ENCODE data around the gene RAPGEF1.
A peak's percentile ranks its signal among the peaks of the same experiment; 100 is the strongest.

Gene RAPGEF1

DNA sequence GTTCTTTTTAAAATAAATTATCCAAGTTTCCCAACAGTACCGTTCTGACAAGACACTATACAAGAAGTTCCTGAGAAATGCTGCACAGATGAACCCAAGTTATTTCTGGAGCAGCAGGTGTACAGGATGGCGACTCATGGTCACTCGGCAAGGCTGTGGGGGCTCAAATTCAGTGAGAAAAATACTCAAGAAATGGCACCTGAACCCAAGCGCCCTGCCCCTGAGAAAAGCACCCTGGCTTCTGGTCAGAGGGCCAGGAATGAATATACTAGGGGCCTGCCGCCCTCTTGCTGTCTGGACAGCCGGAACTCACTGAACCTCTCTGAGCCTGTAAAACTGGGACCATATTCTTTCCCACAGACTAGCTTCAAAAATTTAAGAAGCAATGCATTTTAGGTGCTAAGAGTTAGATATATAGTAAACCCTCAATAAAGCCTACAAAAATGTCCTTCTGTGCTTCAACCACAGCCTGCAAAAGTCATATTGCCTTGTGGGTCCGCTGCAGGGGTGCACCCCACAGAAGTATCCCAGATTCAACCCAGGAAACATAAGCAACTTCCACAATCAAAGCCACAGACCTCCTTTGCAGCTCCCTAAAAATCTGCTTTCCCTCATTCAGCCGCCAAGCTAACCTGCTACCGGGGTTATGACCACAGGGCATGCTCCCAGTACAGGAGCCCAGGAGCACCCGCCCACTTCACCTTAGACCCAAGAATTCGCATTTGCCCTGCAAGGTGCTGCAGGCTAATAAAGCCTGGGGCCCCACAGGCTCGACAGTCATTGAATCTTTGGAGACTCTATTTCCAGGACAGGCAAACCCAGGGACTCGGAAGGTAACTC is 1.4 kb downstream of the RAPGEF1 start:
- no peak for TF ChIP-seq SIN3A (IDR thresholded peaks at IDR 0.05; ENCODE audit: borderline replicate concordance, insufficient read depth, low read length)
- TF ChIP-seq, protein P1, sequence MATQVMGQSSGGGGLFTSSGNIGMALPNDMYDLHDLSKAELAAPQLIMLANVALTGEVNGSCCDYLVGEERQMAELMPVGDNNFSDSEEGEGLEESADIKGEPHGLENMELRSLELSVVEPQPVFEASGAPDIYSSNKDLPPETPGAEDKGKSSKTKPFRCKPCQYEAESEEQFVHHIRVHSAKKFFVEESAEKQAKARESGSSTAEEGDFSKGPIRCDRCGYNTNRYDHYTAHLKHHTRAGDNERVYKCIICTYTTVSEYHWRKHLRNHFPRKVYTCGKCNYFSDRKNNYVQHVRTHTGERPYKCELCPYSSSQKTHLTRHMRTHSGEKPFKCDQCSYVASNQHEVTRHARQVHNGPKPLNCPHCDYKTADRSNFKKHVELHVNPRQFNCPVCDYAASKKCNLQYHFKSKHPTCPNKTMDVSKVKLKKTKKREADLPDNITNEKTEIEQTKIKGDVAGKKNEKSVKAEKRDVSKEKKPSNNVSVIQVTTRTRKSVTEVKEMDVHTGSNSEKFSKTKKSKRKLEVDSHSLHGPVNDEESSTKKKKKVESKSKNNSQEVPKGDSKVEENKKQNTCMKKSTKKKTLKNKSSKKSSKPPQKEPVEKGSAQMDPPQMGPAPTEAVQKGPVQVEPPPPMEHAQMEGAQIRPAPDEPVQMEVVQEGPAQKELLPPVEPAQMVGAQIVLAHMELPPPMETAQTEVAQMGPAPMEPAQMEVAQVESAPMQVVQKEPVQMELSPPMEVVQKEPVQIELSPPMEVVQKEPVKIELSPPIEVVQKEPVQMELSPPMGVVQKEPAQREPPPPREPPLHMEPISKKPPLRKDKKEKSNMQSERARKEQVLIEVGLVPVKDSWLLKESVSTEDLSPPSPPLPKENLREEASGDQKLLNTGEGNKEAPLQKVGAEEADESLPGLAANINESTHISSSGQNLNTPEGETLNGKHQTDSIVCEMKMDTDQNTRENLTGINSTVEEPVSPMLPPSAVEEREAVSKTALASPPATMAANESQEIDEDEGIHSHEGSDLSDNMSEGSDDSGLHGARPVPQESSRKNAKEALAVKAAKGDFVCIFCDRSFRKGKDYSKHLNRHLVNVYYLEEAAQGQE (IDR thresholded peaks at IDR 0.05; ENCODE audit: insufficient read depth in 1 of 2, low read depth in 2 of 2, low read length in 2 of 2): no peak
- no peak for TF ChIP-seq TAF1 (IDR thresholded peaks at IDR 0.05; ENCODE audit: borderline replicate concordance, insufficient read depth, low read length)
- TF ChIP-seq FOXP2 (optimal IDR thresholded peaks at IDR 0.05; ENCODE audit: borderline replicate concordance, extremely low read depth, extremely low read length, insufficient read depth): no peak
- no peak for TF ChIP-seq POLR2AphosphoS5 (IDR thresholded peaks at IDR 0.05; ENCODE audit: low read depth, low read length)

DNA sequence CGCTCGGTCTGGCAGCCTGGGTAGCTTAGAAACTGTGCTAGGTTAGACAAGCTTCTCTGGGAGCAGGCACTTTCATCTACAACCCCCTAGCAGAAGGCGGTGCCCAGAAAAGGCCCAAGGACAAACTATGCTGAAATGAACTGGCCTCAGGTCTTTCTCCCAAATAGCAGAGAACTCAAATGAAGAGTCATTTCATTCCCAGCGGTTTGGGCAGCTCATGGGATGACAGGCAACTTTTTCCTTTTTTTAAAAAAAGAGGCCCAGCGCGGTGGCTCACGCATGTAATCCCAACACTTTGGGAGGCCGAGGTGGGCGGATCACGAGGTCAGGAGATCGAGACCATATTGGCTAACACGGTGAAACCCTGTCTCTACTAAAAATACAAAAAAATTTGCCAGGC is 2.5 kb downstream of the RAPGEF1 start:
- TF ChIP-seq TAF1 (IDR thresholded peaks at IDR 0.05; ENCODE audit: borderline replicate concordance, insufficient read depth, low read length) (no peak), FOXP2 (optimal IDR thresholded peaks at IDR 0.05; ENCODE audit: borderline replicate concordance, extremely low read depth, extremely low read length, insufficient read depth) (no peak), POLR2AphosphoS5 (IDR thresholded peaks at IDR 0.05; ENCODE audit: low read depth, low read length) (no peak), SIN3A (IDR thresholded peaks at IDR 0.05; ENCODE audit: borderline replicate concordance, insufficient read depth, low read length) (no peak)
- TF ChIP-seq, protein P1 (IDR thresholded peaks at IDR 0.05; ENCODE audit: insufficient read depth in 1 of 2, low read depth in 2 of 2, low read length in 2 of 2): no peak

DNA sequence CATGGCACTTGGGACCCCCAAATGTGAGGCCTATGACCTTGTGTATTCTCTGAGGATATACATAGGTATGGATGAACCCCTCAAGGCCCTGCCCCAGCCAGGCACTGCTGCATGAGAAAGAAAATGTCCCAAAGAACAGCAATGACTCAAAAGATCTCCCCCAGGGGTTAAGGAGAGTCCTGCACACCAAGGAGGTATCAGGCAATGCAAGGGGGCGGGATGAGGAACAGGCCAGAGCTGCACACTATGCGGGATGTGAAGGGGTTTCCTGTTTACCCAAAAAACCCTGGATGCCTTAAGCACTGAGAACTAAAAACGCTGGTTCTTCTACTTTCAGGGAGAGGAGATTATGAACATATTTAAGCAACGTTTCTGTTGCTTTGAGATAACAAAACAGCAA is 3.4 kb downstream of the RAPGEF1 start:
- no peak for TF ChIP-seq POLR2AphosphoS5 (IDR thresholded peaks at IDR 0.05; ENCODE audit: low read depth, low read length)
- no peak for TF ChIP-seq SIN3A (IDR thresholded peaks at IDR 0.05; ENCODE audit: borderline replicate concordance, insufficient read depth, low read length)
- TF ChIP-seq FOXP2 (optimal IDR thresholded peaks at IDR 0.05; ENCODE audit: borderline replicate concordance, extremely low read depth, extremely low read length, insufficient read depth): peak; percentile 22
- TF ChIP-seq, protein P1 (IDR thresholded peaks at IDR 0.05; ENCODE audit: insufficient read depth in 1 of 2, low read depth in 2 of 2, low read length in 2 of 2): no peak

DNA sequence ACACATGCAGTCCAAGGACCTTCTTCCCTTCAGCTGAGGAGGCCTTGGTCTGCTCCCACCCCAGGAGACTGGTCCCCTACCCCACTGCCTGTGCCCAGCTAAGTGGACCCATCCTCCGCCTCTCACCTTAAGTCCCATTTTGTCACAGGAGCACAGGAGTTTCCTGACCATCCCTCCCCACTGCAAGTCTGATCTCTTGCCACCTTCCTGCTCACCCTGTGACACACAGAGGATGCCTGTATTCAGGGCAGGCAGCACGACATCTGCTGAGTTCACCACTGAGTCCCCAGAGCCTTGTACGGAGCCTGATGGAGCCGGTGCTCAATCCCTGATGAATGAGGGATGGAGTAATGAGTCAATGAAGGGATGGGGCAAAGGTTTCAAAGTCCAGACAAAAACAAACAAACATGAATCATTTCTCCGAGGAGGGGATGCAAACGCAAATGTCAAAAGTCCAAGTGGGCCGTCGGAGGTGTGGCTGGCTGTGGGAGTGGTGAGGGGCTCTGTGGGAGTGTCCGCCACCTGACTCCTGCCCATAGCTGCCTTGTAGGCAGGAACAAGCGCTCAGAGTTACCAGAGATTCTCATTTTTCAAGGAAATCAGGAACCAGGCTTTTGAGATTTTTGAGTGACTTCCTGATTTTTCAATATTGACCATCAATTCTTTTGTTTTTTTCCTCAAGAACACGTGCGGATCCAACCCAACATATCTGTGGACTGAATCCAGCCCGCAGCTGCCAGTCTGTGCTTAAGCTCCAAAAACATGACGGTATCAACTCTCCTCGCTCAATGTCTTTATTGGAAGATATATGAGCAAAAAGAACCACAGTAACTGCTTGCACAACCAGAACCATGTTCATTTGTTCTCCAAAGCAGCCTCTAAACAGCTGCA is 4.4 kb downstream of the RAPGEF1 start:
- TF ChIP-seq SIN3A (IDR thresholded peaks at IDR 0.05; ENCODE audit: borderline replicate concordance, insufficient read depth, low read length) (peak; percentile 63; the same call in 1 of the 2 replicates), TAF1 (IDR thresholded peaks at IDR 0.05; ENCODE audit: borderline replicate concordance, insufficient read depth, low read length) (peak; percentile 37; the same call in 1 of the 2 replicates), FOXP2 (optimal IDR thresholded peaks at IDR 0.05; ENCODE audit: borderline replicate concordance, extremely low read depth, extremely low read length, insufficient read depth) (no peak)

DNA sequence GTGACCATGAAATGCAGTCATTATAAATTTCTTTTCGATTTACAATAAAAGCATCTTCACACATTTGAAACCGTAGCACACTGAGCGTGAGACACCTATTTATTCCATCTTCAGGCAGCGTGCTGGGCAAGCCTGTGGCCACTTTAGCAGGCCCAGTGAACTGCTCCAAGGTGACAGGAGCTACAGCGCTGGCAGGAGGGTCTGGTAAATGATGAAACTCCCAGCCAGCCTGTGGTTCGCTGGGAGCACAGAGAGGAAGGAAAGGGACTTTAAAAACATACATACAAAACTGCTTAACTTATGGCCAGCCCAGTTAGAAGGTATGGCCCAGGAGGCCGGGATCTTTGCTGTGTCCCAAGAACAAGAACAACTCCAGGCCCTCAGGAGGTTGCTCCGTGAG is 5.1 kb downstream of the RAPGEF1 start:
- no peak for TF ChIP-seq TAF1 (IDR thresholded peaks at IDR 0.05; ENCODE audit: borderline replicate concordance, insufficient read depth, low read length)
- TF ChIP-seq FOXP2 (optimal IDR thresholded peaks at IDR 0.05; ENCODE audit: borderline replicate concordance, extremely low read depth, extremely low read length, insufficient read depth): no peak
- no peak for TF ChIP-seq SIN3A (IDR thresholded peaks at IDR 0.05; ENCODE audit: borderline replicate concordance, insufficient read depth, low read length)
- TF ChIP-seq, protein P1 (IDR thresholded peaks at IDR 0.05; ENCODE audit: insufficient read depth in 1 of 2, low read depth in 2 of 2, low read length in 2 of 2): no peak
- no peak for TF ChIP-seq POLR2AphosphoS5 (IDR thresholded peaks at IDR 0.05; ENCODE audit: low read depth, low read length)
